Vagina (tissue), 2 donors: ENCODE results near the gene FADS2.

ENCODE experiments used
- CTCF ChIP-seq, 3 experiments: fragments of 450-650 bp in 2 of 3; fragments of 200-600 bp in 1 of 3; sonication (generic) in 1 of 3; IDR thresholded peaks; one replicate each; pipeline ENCODE4 v1.5.1; 2017 to 2019; ENCODE audit warnings: antibody characterized with exemption in 3 of 3, mild to moderate bottlenecking in 2 of 3, moderate library complexity in 2 of 3
- POLR2A ChIP-seq, 2 donors: fragments of 450-650 bp; IDR thresholded peaks; one replicate each; pipeline ENCODE4 v1.6.1; 2017; ENCODE audit warnings: antibody characterized with exemption in 2 of 2, mild to moderate bottlenecking in 2 of 2, moderate library complexity in 2 of 2

GRCh38 chr11:61846362-61847020 lies 18.4 kb downstream of the FADS2 start:
- no peak for TF ChIP-seq CTCF (IDR thresholded peaks at IDR 0.05)
- no peak for TF ChIP-seq POLR2A (IDR thresholded peaks at IDR 0.05)
